ENCODE data around the gene SNX13. TPM values are rescaled to one million over a fixed set of nuclear protein-coding genes. Genes with fewer than 3 reads are reported as not detected.
"Not testable (repeated sequence)": the region's sequence is repeated elsewhere in the genome, so short reads cannot be mapped to it uniquely, and the experiment has no call there.

SNX13 gene
- total RNA-seq, 1 donor from 2014 or later = 37.6 TPM

DNA sequence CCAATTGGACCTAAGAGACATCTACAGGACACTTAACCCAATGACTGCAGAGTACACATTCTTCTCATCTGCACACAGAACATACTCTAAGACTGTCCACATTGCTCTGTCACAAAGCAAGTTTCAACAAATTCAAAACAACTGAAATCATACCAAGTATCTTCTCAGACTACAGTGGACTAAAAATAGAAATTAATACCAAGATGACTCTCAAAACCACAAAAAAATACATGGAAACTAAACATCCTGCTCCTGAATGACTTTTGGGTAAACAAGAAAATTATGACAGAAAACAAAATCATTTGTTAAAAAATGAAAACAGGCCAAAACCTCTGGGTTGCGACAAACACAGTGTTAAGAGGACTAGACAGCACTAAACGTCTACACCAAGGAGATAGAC, 24.5 kb downstream of the SNX13 start:
- Histone ChIP-seq H3K9ac (ENCODE audit: low read depth in 1 of 3, low read length in 3 of 3) (no peak overlapping the region), H3K4me3 (ENCODE audit: low read length in 3 of 3) (no peak overlapping the region), H3K27ac (ENCODE audit: low read depth, low read length) (no peak overlapping the region), H3K36me3 (ENCODE audit: control insufficient read depth in 3 of 3, insufficient read depth in 3 of 3, low read length in 3 of 3) (no peaks in the 10 kb centered on the region), H3K9me3 (ENCODE audit: control insufficient read depth in 3 of 3, low read length in 3 of 3) (no peaks in the 10 kb centered on the region), H3K27me3 (ENCODE audit: control insufficient read depth in 3 of 3, insufficient read depth in 3 of 3, low read length in 3 of 3) (no peaks in the 10 kb centered on the region), H3K4me1 (ENCODE audit: control insufficient read depth in 3 of 3, insufficient read depth in 3 of 3, low read length in 3 of 3) (peaks cover 2 to 12% (median 6%) of the 10 kb centered on the region in 3 donors)

DNA sequence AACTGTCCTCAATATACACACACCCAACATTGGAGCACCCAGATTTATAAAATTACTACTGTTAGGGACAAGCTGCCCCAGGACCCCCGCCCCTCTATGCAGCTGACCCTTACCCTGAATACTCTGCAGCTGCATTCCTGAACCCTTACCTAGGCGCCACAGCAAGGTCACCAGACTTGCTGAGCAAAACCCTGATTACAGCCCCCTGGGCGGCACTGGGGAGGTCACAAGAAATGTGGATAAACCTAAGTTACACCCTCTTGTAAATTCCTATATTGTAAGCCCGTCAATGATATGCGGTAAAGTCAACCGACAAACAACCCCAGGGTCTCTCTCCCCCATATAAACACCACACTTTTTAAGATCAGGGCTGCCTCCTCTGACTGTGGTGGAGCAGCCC, 25.1 kb downstream of the SNX13 start:
- H3K4me3 ChIP-seq (ENCODE audit: low read length in 3 of 3) = no peak overlapping the region
- H3K27ac ChIP-seq (ENCODE audit: low read depth, low read length) = no peak overlapping the region
- H3K36me3 ChIP-seq (ENCODE audit: control insufficient read depth in 3 of 3, insufficient read depth in 3 of 3, low read length in 3 of 3) = no peaks in the 10 kb centered on the region
- no peaks in the 10 kb centered on the region for H3K9me3 ChIP-seq (ENCODE audit: control insufficient read depth in 3 of 3, low read length in 3 of 3)
- H3K4me1 ChIP-seq (ENCODE audit: control insufficient read depth in 3 of 3, insufficient read depth in 3 of 3, low read length in 3 of 3) = peaks cover 2 to 12% (median 6%) of the 10 kb centered on the region in 3 donors
- H3K27me3 ChIP-seq (ENCODE audit: control insufficient read depth in 3 of 3, insufficient read depth in 3 of 3, low read length in 3 of 3) = no peaks in the 10 kb centered on the region
- no peak overlapping the region for H3K9ac ChIP-seq (ENCODE audit: low read depth in 1 of 3, low read length in 3 of 3)

GRCh38 chr7:17913250-17913649, 27.0 kb downstream of the SNX13 start:
- H3K9ac ChIP-seq (ENCODE audit: low read depth in 1 of 3, low read length in 3 of 3) = no peak overlapping the region
- H3K4me3 ChIP-seq (ENCODE audit: low read length in 3 of 3) = no peak overlapping the region
- H3K27me3 ChIP-seq (ENCODE audit: control insufficient read depth in 3 of 3, insufficient read depth in 3 of 3, low read length in 3 of 3) = no peaks in the 10 kb centered on the region
- H3K27ac ChIP-seq (ENCODE audit: low read depth, low read length) = no peak overlapping the region
- no peaks in the 10 kb centered on the region for H3K36me3 ChIP-seq (ENCODE audit: control insufficient read depth in 3 of 3, insufficient read depth in 3 of 3, low read length in 3 of 3)
- peaks cover 2 to 12% (median 6%) of the 10 kb centered on the region in 3 donors for H3K4me1 ChIP-seq (ENCODE audit: control insufficient read depth in 3 of 3, insufficient read depth in 3 of 3, low read length in 3 of 3)
- H3K9me3 ChIP-seq (ENCODE audit: control insufficient read depth in 3 of 3, low read length in 3 of 3) = no peaks in the 10 kb centered on the region

- Histone ChIP-seq H3K9ac (ENCODE audit: low read depth in 1 of 3, low read length in 3 of 3) (no peak overlapping the region), H3K27me3 (ENCODE audit: control insufficient read depth in 3 of 3, insufficient read depth in 3 of 3, low read length in 3 of 3) (no peaks in the 10 kb centered on the region), H3K4me1 (ENCODE audit: control insufficient read depth in 3 of 3, insufficient read depth in 3 of 3, low read length in 3 of 3) (peaks cover 2 to 12% (median 6%) of the 10 kb centered on the region in 3 donors)
Observed at GRCh38 chr7:17912536-17913235, 27.6 kb downstream of the SNX13 start.

GRCh38 chr7:17912050-17912449, 28.2 kb downstream of the SNX13 start:
- Histone ChIP-seq H3K36me3 (ENCODE audit: control insufficient read depth in 3 of 3, insufficient read depth in 3 of 3, low read length in 3 of 3) (no peaks in the 10 kb centered on the region), H3K4me1 (ENCODE audit: control insufficient read depth in 3 of 3, insufficient read depth in 3 of 3, low read length in 3 of 3) (peaks cover 2 to 12% (median 6%) of the 10 kb centered on the region in 3 donors), H3K27ac (ENCODE audit: low read depth, low read length) (no peak overlapping the region), H3K9me3 (ENCODE audit: control insufficient read depth in 3 of 3, low read length in 3 of 3) (no peaks in the 10 kb centered on the region), H3K27me3 (ENCODE audit: control insufficient read depth in 3 of 3, insufficient read depth in 3 of 3, low read length in 3 of 3) (no peaks in the 10 kb centered on the region), H3K9ac (ENCODE audit: low read depth in 1 of 3, low read length in 3 of 3) (no peak overlapping the region), H3K4me3 (ENCODE audit: low read length in 3 of 3) (no peak overlapping the region)

More at GRCh38 chr7:17912536-17913235, 27.6 kb downstream of the SNX13 start:
- no peaks in the 10 kb centered on the region for H3K9me3 ChIP-seq (ENCODE audit: control insufficient read depth in 3 of 3, low read length in 3 of 3)
- no peak overlapping the region for H3K4me3 ChIP-seq (ENCODE audit: low read length in 3 of 3)
- no peaks in the 10 kb centered on the region for H3K36me3 ChIP-seq (ENCODE audit: control insufficient read depth in 3 of 3, insufficient read depth in 3 of 3, low read length in 3 of 3)
- no peak overlapping the region for H3K27ac ChIP-seq (ENCODE audit: low read depth, low read length)

DNA sequence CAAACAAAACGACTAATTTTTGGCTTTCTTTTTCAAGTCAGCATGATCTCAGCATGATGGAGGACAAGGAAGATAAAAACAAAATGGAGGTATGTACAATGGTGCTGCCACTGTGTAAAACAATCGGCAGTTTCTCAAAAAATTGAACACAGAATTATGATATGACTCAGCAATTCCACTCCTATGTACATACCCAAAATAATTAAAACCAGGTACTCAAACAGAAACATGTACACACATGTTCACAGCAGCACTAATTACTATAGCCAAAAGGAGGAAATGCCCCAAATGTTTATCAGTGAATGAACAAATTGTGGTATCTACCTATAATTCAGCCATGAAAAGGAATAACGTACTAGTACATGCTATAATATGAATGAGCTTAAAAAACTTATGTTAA, 29.9 kb downstream of the SNX13 start:
- H3K9me3 ChIP-seq (ENCODE audit: control insufficient read depth in 3 of 3, low read length in 3 of 3) = no peaks in the 10 kb centered on the region
- no peaks in the 10 kb centered on the region for H3K27me3 ChIP-seq (ENCODE audit: control insufficient read depth in 3 of 3, insufficient read depth in 3 of 3, low read length in 3 of 3)
- H3K9ac ChIP-seq (ENCODE audit: low read depth in 1 of 3, low read length in 3 of 3) = no peak overlapping the region
- H3K4me3 ChIP-seq (ENCODE audit: low read length in 3 of 3) = no peak overlapping the region
- peaks cover 2 to 12% (median 6%) of the 10 kb centered on the region in 3 donors for H3K4me1 ChIP-seq (ENCODE audit: control insufficient read depth in 3 of 3, insufficient read depth in 3 of 3, low read length in 3 of 3)
- no peak overlapping the region for H3K27ac ChIP-seq (ENCODE audit: low read depth, low read length)
- no peaks in the 10 kb centered on the region for H3K36me3 ChIP-seq (ENCODE audit: control insufficient read depth in 3 of 3, insufficient read depth in 3 of 3, low read length in 3 of 3)

DNA sequence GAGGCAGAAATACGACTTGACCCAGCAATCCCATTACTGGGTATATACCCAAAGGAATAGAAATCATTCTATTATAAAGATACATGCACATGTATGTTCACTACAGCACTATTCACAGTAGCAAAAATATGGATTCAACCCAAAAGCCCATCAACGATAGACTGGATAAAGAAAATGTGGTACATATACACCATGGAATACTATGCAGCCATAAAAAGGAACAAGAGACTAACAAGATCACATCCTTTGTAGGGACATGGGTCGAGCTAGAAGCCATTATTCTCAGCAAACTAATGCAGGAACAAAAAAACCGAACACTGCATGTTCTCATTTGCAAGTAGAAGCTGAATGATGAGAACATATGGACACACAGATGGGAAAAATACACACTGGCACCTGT, 31.0 kb downstream of the SNX13 start:
- peaks cover 2 to 12% (median 6%) of the 10 kb centered on the region in 3 donors for H3K4me1 ChIP-seq (ENCODE audit: control insufficient read depth in 3 of 3, insufficient read depth in 3 of 3, low read length in 3 of 3)
- not testable (repeated sequence) for H3K9me3 ChIP-seq (ENCODE audit: control insufficient read depth in 3 of 3, low read length in 3 of 3); H3K36me3 ChIP-seq (ENCODE audit: control insufficient read depth in 3 of 3, insufficient read depth in 3 of 3, low read length in 3 of 3); H3K4me3 ChIP-seq (ENCODE audit: low read length in 3 of 3); H3K27me3 ChIP-seq (ENCODE audit: control insufficient read depth in 3 of 3, insufficient read depth in 3 of 3, low read length in 3 of 3); H3K9ac ChIP-seq (ENCODE audit: low read depth in 1 of 3, low read length in 3 of 3); H3K27ac ChIP-seq (ENCODE audit: low read depth, low read length)

- H3K9ac ChIP-seq (ENCODE audit: low read depth in 1 of 3, low read length in 3 of 3) = no peak overlapping the region
- H3K27ac ChIP-seq (ENCODE audit: low read depth, low read length) = no peak overlapping the region
- H3K4me3 ChIP-seq (ENCODE audit: low read length in 3 of 3) = no peak overlapping the region
- no peaks in the 10 kb centered on the region for H3K9me3 ChIP-seq (ENCODE audit: control insufficient read depth in 3 of 3, low read length in 3 of 3)
- no peaks in the 10 kb centered on the region for H3K36me3 ChIP-seq (ENCODE audit: control insufficient read depth in 3 of 3, insufficient read depth in 3 of 3, low read length in 3 of 3)
- no peaks in the 10 kb centered on the region for H3K27me3 ChIP-seq (ENCODE audit: control insufficient read depth in 3 of 3, insufficient read depth in 3 of 3, low read length in 3 of 3)
- H3K4me1 ChIP-seq (ENCODE audit: control insufficient read depth in 3 of 3, insufficient read depth in 3 of 3, low read length in 3 of 3) = peaks cover 0 to 1% (median 0%) of the 10 kb centered on the region in 3 donors
Observed at GRCh38 chr7:17907014-17907413, 33.3 kb downstream of the SNX13 start.

DNA sequence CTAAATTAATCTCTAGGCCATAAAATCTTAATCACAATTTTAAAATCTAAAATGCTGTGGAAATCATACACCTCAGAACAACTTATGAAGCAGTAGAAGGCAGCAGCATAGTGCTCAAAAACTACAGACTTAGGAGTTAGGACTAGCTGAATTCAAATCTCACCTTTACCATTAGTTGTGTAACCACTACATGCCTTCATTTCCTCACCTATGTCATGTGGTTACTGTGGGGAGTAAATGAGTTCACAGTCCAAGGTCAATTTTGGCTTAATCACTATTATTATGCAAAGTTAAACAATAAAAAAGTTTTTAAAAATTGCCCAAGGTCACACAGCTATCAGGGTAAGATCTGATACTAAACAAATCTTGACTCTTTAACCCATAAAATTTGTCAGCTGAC, 37.0 kb downstream of the SNX13 start:
- Histone ChIP-seq H3K9ac (ENCODE audit: low read depth in 1 of 3, low read length in 3 of 3) (no peak overlapping the region), H3K4me3 (ENCODE audit: low read length in 3 of 3) (no peak overlapping the region), H3K27ac (ENCODE audit: low read depth, low read length) (no peak overlapping the region), H3K27me3 (ENCODE audit: control insufficient read depth in 3 of 3, insufficient read depth in 3 of 3, low read length in 3 of 3) (no peaks in the 10 kb centered on the region), H3K36me3 (ENCODE audit: control insufficient read depth in 3 of 3, insufficient read depth in 3 of 3, low read length in 3 of 3) (no peaks in the 10 kb centered on the region), H3K9me3 (ENCODE audit: control insufficient read depth in 3 of 3, low read length in 3 of 3) (no peaks in the 10 kb centered on the region), H3K4me1 (ENCODE audit: control insufficient read depth in 3 of 3, insufficient read depth in 3 of 3, low read length in 3 of 3) (no peaks in the 10 kb centered on the region)

GRCh38 chr7:17902599-17902998, 37.7 kb downstream of the SNX13 start:
- Histone ChIP-seq H3K4me3 (ENCODE audit: low read length in 3 of 3) (no peak overlapping the region), H3K36me3 (ENCODE audit: control insufficient read depth in 3 of 3, insufficient read depth in 3 of 3, low read length in 3 of 3) (no peaks in the 10 kb centered on the region), H3K9ac (ENCODE audit: low read depth in 1 of 3, low read length in 3 of 3) (no peak overlapping the region), H3K9me3 (ENCODE audit: control insufficient read depth in 3 of 3, low read length in 3 of 3) (no peaks in the 10 kb centered on the region), H3K27ac (ENCODE audit: low read depth, low read length) (no peak overlapping the region), H3K4me1 (ENCODE audit: control insufficient read depth in 3 of 3, insufficient read depth in 3 of 3, low read length in 3 of 3) (no peaks in the 10 kb centered on the region), H3K27me3 (ENCODE audit: control insufficient read depth in 3 of 3, insufficient read depth in 3 of 3, low read length in 3 of 3) (no peaks in the 10 kb centered on the region)

Measured in skeletal muscle tissue (tissue), 4 donors.